PFSK-1 (cell line): ENCODE results near the gene CUL5. TPM values are rescaled to one million over a fixed set of nuclear protein-coding genes. Genes with fewer than 3 reads are reported as not detected.

Experiments used
- FOXP2 ChIP-seq: optimal IDR thresholded peaks from 2 replicates; pipeline ENCODE3; 2011; ENCODE audit warnings: borderline replicate concordance, control low read depth, inconsistent platforms; ENCODE audit not compliant: insufficient read depth; ENCODE audit errors: extremely low read length, extremely low read depth
- POLR2AphosphoS5 ChIP-seq: IDR thresholded peaks from 2 replicates; pipeline ENCODE4 v1.6.1; 2012; ENCODE audit warnings: low read depth, mild to moderate bottlenecking, control low read depth, low read length, moderate library complexity
- SIN3A ChIP-seq: IDR thresholded peaks from 2 replicates; pipeline ENCODE4 v1.6.1; 2012; ENCODE audit warnings: mild to moderate bottlenecking, low read length, moderate library complexity, borderline replicate concordance; ENCODE audit not compliant: insufficient read depth
- TAF1 ChIP-seq: IDR thresholded peaks from 2 replicates; pipeline ENCODE4 v1.6.1; 2012; ENCODE audit warnings: low read length, control low read depth, borderline replicate concordance; ENCODE audit not compliant: insufficient read depth
- polyA plus RNA-seq: library from polyadenylated mRNA; unstranded; fragments of >200 nt; gene quantifications from one replicate; pipeline ENCODE4 v1.2.1, GENCODE V29; 2012; ENCODE audit warnings: low read depth, missing spikeins; ENCODE audit not compliant: insufficient read length
- TF ChIP-seq, protein P1 (sequence below), 2 experiments: IDR thresholded peaks; 2 replicates each; pipeline versions ENCODE4 v1.6.1 to v1.8.0; 2011 to 2012; ENCODE audit warnings: low read depth in 2 of 2, low read length in 2 of 2, control low read depth in 1 of 2, inconsistent platforms in 1 of 2, mild to moderate bottlenecking in 1 of 2, moderate library complexity in 1 of 2; ENCODE audit not compliant: insufficient read depth in 1 of 2

Gene CUL5
- polyA plus RNA-seq: 19.0 TPM

DNA sequence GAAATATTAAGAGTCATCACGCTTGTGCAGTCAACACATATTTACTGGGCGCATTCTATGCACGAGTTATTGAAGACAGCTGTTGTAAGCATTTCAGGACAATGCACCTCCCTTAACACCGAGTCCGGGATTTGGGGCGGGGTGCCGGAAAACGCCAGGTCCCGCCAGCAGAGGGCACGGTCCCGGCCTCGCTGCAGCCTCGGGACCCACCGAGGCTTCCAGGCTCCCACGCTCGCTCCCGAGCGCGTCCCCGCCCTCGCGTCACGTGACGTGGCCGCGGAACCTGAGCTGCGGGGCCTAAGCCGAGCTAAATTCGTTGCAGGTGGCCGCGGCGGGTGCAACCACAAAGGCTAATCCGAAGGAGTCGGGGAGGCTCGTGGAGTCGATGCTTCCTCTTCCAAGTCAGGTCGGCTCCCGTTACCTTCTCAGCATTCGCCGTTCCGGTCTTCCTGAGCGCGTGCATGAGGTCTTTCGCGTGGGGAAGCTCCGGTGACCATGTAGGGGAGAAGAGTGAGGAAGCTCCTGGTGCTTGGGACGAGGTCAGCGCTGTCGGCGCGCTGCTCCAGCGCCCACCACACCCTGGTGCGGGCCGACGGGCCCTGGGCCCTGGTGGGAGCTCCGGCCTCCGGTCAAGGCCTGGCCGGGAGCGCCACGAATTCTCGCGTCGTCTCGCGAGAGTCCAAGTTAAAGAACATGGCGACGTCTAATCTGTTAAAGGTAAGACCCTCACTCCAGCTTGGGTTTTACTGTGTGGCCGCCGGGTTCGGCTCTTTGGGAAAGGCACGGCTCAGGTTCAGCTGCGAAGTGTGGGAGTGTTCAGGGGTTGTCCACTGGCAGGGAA, at the start of gene CUL5:
CUL5 (plus strand) TSS at position 243 of the 841 bp plus-strand sequence; CDS start at position 694, 451 bp downstream.
- TF ChIP-seq, protein P1, sequence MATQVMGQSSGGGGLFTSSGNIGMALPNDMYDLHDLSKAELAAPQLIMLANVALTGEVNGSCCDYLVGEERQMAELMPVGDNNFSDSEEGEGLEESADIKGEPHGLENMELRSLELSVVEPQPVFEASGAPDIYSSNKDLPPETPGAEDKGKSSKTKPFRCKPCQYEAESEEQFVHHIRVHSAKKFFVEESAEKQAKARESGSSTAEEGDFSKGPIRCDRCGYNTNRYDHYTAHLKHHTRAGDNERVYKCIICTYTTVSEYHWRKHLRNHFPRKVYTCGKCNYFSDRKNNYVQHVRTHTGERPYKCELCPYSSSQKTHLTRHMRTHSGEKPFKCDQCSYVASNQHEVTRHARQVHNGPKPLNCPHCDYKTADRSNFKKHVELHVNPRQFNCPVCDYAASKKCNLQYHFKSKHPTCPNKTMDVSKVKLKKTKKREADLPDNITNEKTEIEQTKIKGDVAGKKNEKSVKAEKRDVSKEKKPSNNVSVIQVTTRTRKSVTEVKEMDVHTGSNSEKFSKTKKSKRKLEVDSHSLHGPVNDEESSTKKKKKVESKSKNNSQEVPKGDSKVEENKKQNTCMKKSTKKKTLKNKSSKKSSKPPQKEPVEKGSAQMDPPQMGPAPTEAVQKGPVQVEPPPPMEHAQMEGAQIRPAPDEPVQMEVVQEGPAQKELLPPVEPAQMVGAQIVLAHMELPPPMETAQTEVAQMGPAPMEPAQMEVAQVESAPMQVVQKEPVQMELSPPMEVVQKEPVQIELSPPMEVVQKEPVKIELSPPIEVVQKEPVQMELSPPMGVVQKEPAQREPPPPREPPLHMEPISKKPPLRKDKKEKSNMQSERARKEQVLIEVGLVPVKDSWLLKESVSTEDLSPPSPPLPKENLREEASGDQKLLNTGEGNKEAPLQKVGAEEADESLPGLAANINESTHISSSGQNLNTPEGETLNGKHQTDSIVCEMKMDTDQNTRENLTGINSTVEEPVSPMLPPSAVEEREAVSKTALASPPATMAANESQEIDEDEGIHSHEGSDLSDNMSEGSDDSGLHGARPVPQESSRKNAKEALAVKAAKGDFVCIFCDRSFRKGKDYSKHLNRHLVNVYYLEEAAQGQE (IDR thresholded peaks at IDR 0.05; ENCODE audit: insufficient read depth in 1 of 2, low read depth in 2 of 2, low read length in 2 of 2): 0 out of 4 replicates have a peak, but pooled peaks of 1 of the 2 experiments have one; percentile 29
- TF ChIP-seq FOXP2 (peak; percentile 33), SIN3A (peak; percentile 95; the same call in 1 of the 2 replicates), TAF1 (peak; percentile 86; the same call in 1 of the 2 replicates), POLR2AphosphoS5 (peak; percentile 95)

DNA sequence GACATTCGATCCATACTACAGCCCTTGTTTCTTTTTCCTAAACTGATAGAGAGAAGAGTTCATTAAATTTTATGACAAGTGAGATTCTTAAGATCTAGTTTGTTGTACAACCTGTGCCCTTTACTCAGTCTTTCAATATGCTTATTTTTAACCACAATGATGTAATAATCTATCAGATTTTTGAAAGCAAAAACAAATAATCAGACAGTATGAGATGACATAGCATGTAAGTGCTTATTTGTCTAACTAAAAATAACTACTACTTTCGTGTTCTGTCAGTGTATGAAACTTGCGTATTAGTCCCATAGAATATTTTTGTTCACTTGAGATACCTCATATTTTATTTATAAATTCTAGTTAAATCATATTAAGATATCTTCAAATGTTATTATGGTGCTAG, 47.2 kb upstream of the CUL5 start:
- TF ChIP-seq SIN3A (no peak), POLR2AphosphoS5 (no peak), FOXP2 (no peak), TAF1 (no peak)
- TF ChIP-seq, protein P1 (IDR thresholded peaks at IDR 0.05; ENCODE audit: insufficient read depth in 1 of 2, low read depth in 2 of 2, low read length in 2 of 2): no peak

DNA sequence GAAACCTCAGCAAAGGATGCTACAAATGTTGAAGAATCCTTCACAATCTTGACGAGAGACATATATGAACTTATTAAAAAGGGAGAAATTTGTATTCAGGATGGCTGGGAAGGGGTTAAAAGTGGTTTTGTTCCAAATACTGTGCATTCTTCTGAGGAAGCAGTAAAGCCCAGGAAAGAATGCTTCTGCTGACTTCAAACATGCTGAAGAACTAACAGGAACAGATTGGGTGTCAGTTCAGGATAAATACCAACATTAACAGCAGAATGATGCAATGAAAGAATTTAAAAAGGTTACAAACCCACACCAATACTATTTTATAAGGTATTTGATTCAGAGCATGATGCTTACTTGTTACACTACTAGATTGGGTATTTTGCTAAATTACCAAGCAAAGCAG, 46.5 kb upstream of the CUL5 start:
- no peak for TF ChIP-seq POLR2AphosphoS5

DNA sequence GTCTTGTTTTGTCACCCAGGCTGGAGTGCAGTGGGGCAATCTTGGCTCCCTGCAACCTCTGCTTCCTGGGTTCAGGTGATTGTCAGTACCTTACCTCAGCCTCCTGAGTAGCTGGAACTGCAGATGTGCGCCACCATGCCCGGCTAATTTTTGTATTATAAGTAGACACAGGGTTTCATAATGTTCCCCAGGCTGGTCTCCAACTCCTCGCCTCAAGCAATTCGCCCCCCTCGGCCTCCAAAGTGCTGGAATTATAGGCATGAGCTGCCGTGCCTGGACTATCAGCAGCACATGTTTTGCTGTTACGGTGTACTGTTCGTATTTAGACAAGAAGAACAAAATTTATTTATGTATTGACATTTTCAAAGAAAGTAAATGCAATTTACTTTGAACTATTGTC, 45.6 kb upstream of the CUL5 start:
- TF ChIP-seq POLR2AphosphoS5 (no peak), TAF1 (no peak), FOXP2 (no peak), SIN3A (no peak)
- TF ChIP-seq, protein P1 (IDR thresholded peaks at IDR 0.05; ENCODE audit: insufficient read depth in 1 of 2, low read depth in 2 of 2, low read length in 2 of 2): no peak

DNA sequence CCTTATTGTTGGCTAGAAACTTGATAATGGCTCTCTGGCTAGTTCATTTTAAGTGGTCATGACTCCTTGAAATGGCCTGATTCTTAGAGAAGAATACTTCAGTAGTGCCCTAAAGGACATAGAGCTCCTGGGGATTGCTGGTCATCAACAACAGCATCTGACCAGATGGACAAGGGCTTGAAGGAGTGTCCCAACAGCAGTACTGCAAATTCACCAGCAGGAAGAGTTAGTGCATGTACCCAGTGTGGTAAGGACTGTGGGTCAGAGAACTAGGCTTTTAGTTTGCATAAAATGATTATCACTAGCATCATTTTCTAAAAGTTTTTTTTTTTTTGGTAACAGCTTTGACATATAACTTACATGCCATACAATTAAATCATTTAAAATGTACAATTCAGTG, 39.5 kb upstream of the CUL5 start:
- TF ChIP-seq POLR2AphosphoS5 (no peak), FOXP2 (no peak), TAF1 (no peak)
- TF ChIP-seq, protein P1 (IDR thresholded peaks at IDR 0.05; ENCODE audit: insufficient read depth in 1 of 2, low read depth in 2 of 2, low read length in 2 of 2): no peak
